Measurements from ENCODE around the gene CGN. TPM values are rescaled to one million over a fixed set of nuclear protein-coding genes. Genes with fewer than 3 reads are reported as not detected.
A peak's percentile ranks its signal among the peaks of the same experiment; 100 is the strongest.

The CGN gene
- total and polyA plus RNA-seq, 2 donors (not counting 1 experiment from before 2014, with no cell fraction given), result 0.17 TPM

DNA sequence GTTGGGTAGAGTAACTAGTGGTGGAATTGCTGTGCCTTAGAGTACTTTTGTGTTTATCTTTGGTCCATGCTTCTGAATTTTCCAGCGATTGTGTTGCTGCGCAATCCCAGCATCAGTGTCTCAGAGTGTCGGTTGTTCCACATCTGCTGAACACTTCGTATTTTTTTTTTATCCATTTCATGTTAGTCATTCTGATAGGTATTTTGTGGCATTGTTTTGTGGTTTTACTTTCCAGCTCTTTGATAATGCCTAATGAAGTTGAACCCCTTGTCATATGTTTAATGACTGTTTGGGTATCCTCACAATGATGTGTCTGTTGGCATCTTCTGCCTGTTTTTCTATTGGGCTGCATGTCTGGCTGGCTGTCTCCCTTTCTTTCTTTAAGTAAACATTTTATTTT is 42.5 kb downstream of the CGN start:
- no peak overlapping the region for H3K4me2 ChIP-seq (ENCODE audit: extremely low read depth, insufficient read depth, low read length)

DNA sequence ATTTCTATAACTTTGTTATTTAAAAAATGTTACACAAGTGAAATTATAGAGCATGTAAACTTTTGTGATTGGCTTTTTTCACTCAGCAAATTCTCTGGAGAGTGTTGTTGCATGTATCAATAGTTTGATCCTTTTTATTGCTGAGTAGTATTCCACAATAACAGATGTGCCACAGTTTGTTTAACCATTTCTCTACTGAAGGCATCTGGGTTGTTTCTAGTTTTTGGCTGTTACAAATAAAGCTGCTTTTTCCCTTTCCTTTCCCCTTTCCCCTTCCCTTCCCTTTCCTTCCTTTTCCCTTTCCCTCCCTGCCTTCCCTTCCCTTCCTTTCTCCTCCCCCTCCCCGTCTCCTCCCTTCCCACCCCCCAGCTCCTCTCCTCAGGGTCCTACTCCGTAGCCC is 44.9 kb downstream of the CGN start:
- Histone ChIP-seq H3K4me2 (ENCODE audit: extremely low read depth, insufficient read depth, low read length) (no peak overlapping the region), H3K36me3 (ENCODE audit: control insufficient read depth, insufficient read depth, low read length) (no peaks in the 10 kb centered on the region), H3K4me1 (ENCODE audit: control insufficient read depth, extremely low read depth, insufficient read depth, low read length) (no peaks in the 10 kb centered on the region), H3K4me3 (replicated peaks in 1 of 4; ENCODE audit: control extremely low read depth in 1 of 4, insufficient read depth in 1 of 4, low read depth in 3 of 4, low read length in 4 of 4) (no peak overlapping the region), H4K20me1 (ENCODE audit: control insufficient read depth, extremely low read depth, insufficient read depth, low read length) (no peaks in the 10 kb centered on the region), H2AFZ (ENCODE audit: low read length) (no peak overlapping the region), H3K27me3 (ENCODE audit: control insufficient read depth, insufficient read depth, low read length) (no peaks in the 10 kb centered on the region), H3K9ac (ENCODE audit: insufficient read depth, low read length) (no peak overlapping the region), H3K27ac (ENCODE audit: insufficient read depth, low read length) (no peak overlapping the region), H3K9me3 (ENCODE audit: control insufficient read depth, insufficient read depth, low read depth, low read length) (no peaks in the 10 kb centered on the region), H3K79me2 (ENCODE audit: control insufficient read depth, insufficient read depth, low read length) (no peaks in the 10 kb centered on the region)
- TF ChIP-seq, protein P1, sequence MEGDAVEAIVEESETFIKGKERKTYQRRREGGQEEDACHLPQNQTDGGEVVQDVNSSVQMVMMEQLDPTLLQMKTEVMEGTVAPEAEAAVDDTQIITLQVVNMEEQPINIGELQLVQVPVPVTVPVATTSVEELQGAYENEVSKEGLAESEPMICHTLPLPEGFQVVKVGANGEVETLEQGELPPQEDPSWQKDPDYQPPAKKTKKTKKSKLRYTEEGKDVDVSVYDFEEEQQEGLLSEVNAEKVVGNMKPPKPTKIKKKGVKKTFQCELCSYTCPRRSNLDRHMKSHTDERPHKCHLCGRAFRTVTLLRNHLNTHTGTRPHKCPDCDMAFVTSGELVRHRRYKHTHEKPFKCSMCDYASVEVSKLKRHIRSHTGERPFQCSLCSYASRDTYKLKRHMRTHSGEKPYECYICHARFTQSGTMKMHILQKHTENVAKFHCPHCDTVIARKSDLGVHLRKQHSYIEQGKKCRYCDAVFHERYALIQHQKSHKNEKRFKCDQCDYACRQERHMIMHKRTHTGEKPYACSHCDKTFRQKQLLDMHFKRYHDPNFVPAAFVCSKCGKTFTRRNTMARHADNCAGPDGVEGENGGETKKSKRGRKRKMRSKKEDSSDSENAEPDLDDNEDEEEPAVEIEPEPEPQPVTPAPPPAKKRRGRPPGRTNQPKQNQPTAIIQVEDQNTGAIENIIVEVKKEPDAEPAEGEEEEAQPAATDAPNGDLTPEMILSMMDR (conservative IDR thresholded peaks at IDR 0.05 in 1 of 2, IDR thresholded peaks at IDR 0.05 in 1 of 2; ENCODE audit: low read depth in 1 of 2, low read length in 2 of 2), result no peak
- no peak for TF ChIP-seq EZH2 (IDR thresholded peaks at IDR 0.05; ENCODE audit: low read length, missing control alignments)
- no peak for DNase-seq (ENCODE audit: low read depth in 2 of 2)

More for the DNA sequence above, 42.5 kb downstream of the CGN start:
- DNase-seq (ENCODE audit: low read depth in 2 of 2), result peak; percentile 43 to 89
- H3K36me3 ChIP-seq (ENCODE audit: control insufficient read depth, insufficient read depth, low read length), result no peaks in the 10 kb centered on the region
- H3K27ac ChIP-seq (ENCODE audit: insufficient read depth, low read length), result no peak overlapping the region
- H2AFZ ChIP-seq (ENCODE audit: low read length), result no peak overlapping the region
- no peak overlapping the region for H3K4me3 ChIP-seq (replicated peaks in 1 of 4; ENCODE audit: control extremely low read depth in 1 of 4, insufficient read depth in 1 of 4, low read depth in 3 of 4, low read length in 4 of 4)
- peaks cover 9% of the 10 kb centered on the region for H3K4me1 ChIP-seq (ENCODE audit: control insufficient read depth, extremely low read depth, insufficient read depth, low read length)
- no peak overlapping the region for H3K9ac ChIP-seq (ENCODE audit: insufficient read depth, low read length)
- no peaks in the 10 kb centered on the region for H3K27me3 ChIP-seq (ENCODE audit: control insufficient read depth, insufficient read depth, low read length)
- H3K9me3 ChIP-seq (ENCODE audit: control insufficient read depth, insufficient read depth, low read depth, low read length), result no peaks in the 10 kb centered on the region
- TF ChIP-seq, protein P1 (conservative IDR thresholded peaks at IDR 0.05 in 1 of 2, IDR thresholded peaks at IDR 0.05 in 1 of 2; ENCODE audit: low read depth in 1 of 2, low read length in 2 of 2), result no peak
- no peak for TF ChIP-seq EZH2 (IDR thresholded peaks at IDR 0.05; ENCODE audit: low read length, missing control alignments)
- no peaks in the 10 kb centered on the region for H4K20me1 ChIP-seq (ENCODE audit: control insufficient read depth, extremely low read depth, insufficient read depth, low read length)
- no peaks in the 10 kb centered on the region for H3K79me2 ChIP-seq (ENCODE audit: control insufficient read depth, insufficient read depth, low read length)

DNA sequence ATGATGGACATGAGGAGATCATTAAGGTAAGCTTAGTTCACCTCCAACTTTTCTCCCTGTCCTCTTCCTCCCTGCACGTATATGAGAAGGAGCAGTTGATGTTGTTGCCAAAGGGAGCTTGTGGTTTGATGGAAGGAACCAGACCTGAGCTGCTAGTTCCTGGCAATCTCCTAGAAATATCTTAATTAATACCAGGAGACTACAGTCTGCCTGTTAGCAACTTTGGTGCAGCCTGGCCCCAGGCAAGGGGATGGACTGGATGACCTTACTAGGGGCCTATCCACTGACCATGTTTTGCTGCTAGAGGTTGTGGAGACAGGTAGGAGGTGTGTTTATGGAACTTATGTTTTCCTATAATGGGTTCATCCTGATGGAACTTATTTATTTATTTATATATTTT is 51.5 kb downstream of the CGN start:
- DNase-seq (ENCODE audit: low read depth in 2 of 2), result no peak
- Histone ChIP-seq H3K27ac (ENCODE audit: insufficient read depth, low read length) (no peak overlapping the region), H4K20me1 (ENCODE audit: control insufficient read depth, extremely low read depth, insufficient read depth, low read length) (no peaks in the 10 kb centered on the region)

More for the DNA sequence above, 51.5 kb downstream of the CGN start:
- Histone ChIP-seq H3K79me2 (ENCODE audit: control insufficient read depth, insufficient read depth, low read length) (no peaks in the 10 kb centered on the region), H3K9me3 (ENCODE audit: control insufficient read depth, insufficient read depth, low read depth, low read length) (no peaks in the 10 kb centered on the region), H3K27me3 (ENCODE audit: control insufficient read depth, insufficient read depth, low read length) (no peaks in the 10 kb centered on the region), H3K4me1 (ENCODE audit: control insufficient read depth, extremely low read depth, insufficient read depth, low read length) (no peaks in the 10 kb centered on the region), H3K4me3 (replicated peaks in 1 of 4; ENCODE audit: control extremely low read depth in 1 of 4, insufficient read depth in 1 of 4, low read depth in 3 of 4, low read length in 4 of 4) (no peak overlapping the region), H2AFZ (ENCODE audit: low read length) (no peak overlapping the region), H3K9ac (ENCODE audit: insufficient read depth, low read length) (no peak overlapping the region), H3K4me2 (ENCODE audit: extremely low read depth, insufficient read depth, low read length) (no peak overlapping the region), H3K36me3 (ENCODE audit: control insufficient read depth, insufficient read depth, low read length) (no peaks in the 10 kb centered on the region)
- TF ChIP-seq EZH2 (IDR thresholded peaks at IDR 0.05; ENCODE audit: low read length, missing control alignments), result no peak
- TF ChIP-seq, protein P1 (conservative IDR thresholded peaks at IDR 0.05 in 1 of 2, IDR thresholded peaks at IDR 0.05 in 1 of 2; ENCODE audit: low read depth in 1 of 2, low read length in 2 of 2), result no peak

Data from fibroblast of lung (primary cell).